ENCODE data around the gene XXYLT1. TPM values are rescaled to one million over a fixed set of nuclear protein-coding genes. Genes with fewer than 3 reads are reported as not detected.
A peak's percentile ranks its signal among the peaks of the same experiment; 100 is the strongest.

XXYLT1 gene
- total and polyA plus RNA-seq, 2 of the 4 experiments (the other 2 are of a cell fraction): 14.7 to 18.1 TPM

DNA sequence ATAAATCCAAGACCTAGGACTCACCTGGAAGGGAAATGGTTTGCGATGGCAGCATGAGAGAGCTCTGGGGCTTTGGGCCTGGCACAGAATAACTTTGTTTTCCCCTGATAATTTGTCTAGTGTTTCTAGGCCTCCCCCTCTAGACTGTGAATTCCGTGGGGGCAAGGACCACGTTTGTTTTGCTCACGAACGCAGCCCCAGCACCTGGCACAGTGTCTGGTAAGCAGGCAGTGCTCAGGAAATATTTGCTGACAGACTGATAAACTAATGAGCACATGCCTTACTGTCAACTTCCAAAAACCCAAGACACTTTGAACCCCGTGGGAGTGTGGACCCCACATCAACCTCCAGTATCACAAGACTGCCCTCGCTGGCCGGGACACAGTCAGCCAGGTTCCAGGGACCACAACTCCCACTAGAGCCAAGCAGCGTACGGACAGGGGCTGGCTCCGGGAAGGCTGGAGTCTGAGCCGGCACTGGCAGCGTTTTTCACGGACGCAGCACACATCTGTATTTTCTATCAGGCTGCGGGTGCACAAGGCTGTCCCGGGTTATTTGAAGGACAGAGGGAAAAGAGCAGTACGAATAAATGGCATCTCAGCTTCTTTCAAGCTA lies 146.5 kb downstream of the XXYLT1 start:
- Histone ChIP-seq H3K9me3 (ENCODE audit: control insufficient read depth, insufficient read depth, low read length) (no peaks in the 10 kb centered on the region), H4K5ac (ENCODE audit: low read depth, low read length) (no peak overlapping the region), H2AFZ (replicated peaks; ENCODE audit: low read length, poor library complexity) (peak overlapping the region; percentile 9), H3K4ac (ENCODE audit: low read depth, low read length) (0 out of 2 replicates have a peak overlapping the region, but pooled peaks have one; percentile 19), H4K8ac (ENCODE audit: low read depth in 2 of 2, low read length in 2 of 2) (no peak overlapping the region), H4K91ac (ENCODE audit: insufficient read depth, low read depth, low read length) (no peak overlapping the region), H3K4me1 (ENCODE audit: control insufficient read depth, insufficient read depth, low read length) (peaks cover 10% of the 10 kb centered on the region), H3K56ac (ENCODE audit: extremely low read depth, insufficient read depth, low read length) (no peak overlapping the region), H3K79me1 (ENCODE audit: low read depth in 1 of 2, low read length in 2 of 2) (peaks cover 9 to 34% of the 10 kb centered on the region in 2 experiments), H3K14ac (replicated peaks; ENCODE audit: low read depth, low read length) (no peak overlapping the region), H2BK15ac (ENCODE audit: low read depth, low read length) (no peak overlapping the region), H3K9ac (ENCODE audit: low read depth, low read length) (no peak overlapping the region), H3K4me2 (ENCODE audit: low read depth, low read length) (no peak overlapping the region), H3K9me1 (ENCODE audit: insufficient read depth, low read length) (peaks cover 17% of the 10 kb centered on the region), H2AK5ac (ENCODE audit: low read depth, low read length) (no peak overlapping the region; the same call in 1 of the 2 replicates), H2BK20ac (ENCODE audit: low read depth, low read length) (no peak overlapping the region), H2AK9ac (replicated peaks; ENCODE audit: low read depth, low read length, poor library complexity) (peak overlapping the region; percentile 9), H3K23ac (ENCODE audit: low read depth, low read length) (no peak overlapping the region), H3K27ac (ENCODE audit: insufficient read depth, low read length) (no peak overlapping the region), H3K36me3 (ENCODE audit: control insufficient read depth, insufficient read depth, low read length) (no peaks in the 10 kb centered on the region), H4K20me1 (ENCODE audit: insufficient read depth, low read length) (no peaks in the 10 kb centered on the region), H3K4me3 (ENCODE audit: insufficient read depth, low read depth, low read length) (no peak overlapping the region), H2BK5ac (ENCODE audit: low read depth, low read length, poor library complexity, severe bottlenecking) (no peak overlapping the region), H2BK120ac (ENCODE audit: low read depth, low read length) (no peak overlapping the region), H3K18ac (ENCODE audit: low read depth, low read length) (no peak overlapping the region), H3K27me3 (ENCODE audit: control insufficient read depth, insufficient read depth, low read length) (no peaks in the 10 kb centered on the region)
- intact Hi-C loops (cut with micrococcal nuclease) (no loop called here), dilution Hi-C loops (cut with HindIII; ENCODE audit: low sequenced_read_pairs, unreplicated experiment) (no loop called here), in situ Hi-C loops (cut with MboI; ENCODE audit: low sequenced_read_pairs) (no loop called here)
- no peak for DNase-seq
- no TSS peak for BruUV-seq (replicated peaks)
- no peak for TF ChIP-seq ELK1 (IDR thresholded peaks at IDR 0.05; ENCODE audit: borderline replicate concordance, low read depth, low read length)
- TF ChIP-seq CEBPB (IDR thresholded peaks at IDR 0.05; ENCODE audit: low read depth, low read length): no peak
- TF ChIP-seq POLR2A (IDR thresholded peaks at IDR 0.05; ENCODE audit: low read depth, low read length): no peak
- no peak for TF ChIP-seq MAZ (IDR thresholded peaks at IDR 0.05; ENCODE audit: borderline replicate concordance, low read depth, low read length)
- TF ChIP-seq MXI1 (IDR thresholded peaks at IDR 0.05; ENCODE audit: borderline replicate concordance, low read depth, low read length): no peak
- TF ChIP-seq NFE2L2 (IDR thresholded peaks at IDR 0.05; ENCODE audit: low read depth, low read length): no peak
- no peak for TF ChIP-seq CHD1 (IDR thresholded peaks at IDR 0.05; ENCODE audit: low read depth, low read length)
- no peak for TF ChIP-seq SMC3 (IDR thresholded peaks at IDR 0.05; ENCODE audit: low read depth, low read length)
- TF ChIP-seq RAD21 (IDR thresholded peaks at IDR 0.05; ENCODE audit: low read length): no peak
- TF ChIP-seq RCOR1 (IDR thresholded peaks at IDR 0.05; ENCODE audit: insufficient replicate concordance, low read length): no peak
- CTCF ChIA-PET: interaction anchor here (0.8 kb wide), 1 partner anchor 442 kb away, joined by 3 read pairs; no protein-coding TSS in a partner anchor
- ATAC-seq (ENCODE audit: low read depth): no peak
- WGBS, 2 experiments (ENCODE audit: extremely low coverage in 2 of 2, insufficient read length in 1 of 2): 87% methylated on average over 3 of the region's 18 CpGs; no CpG with 5 or more reads in 1 of the 2 experiments
- POLR2A ChIA-PET (ENCODE audit: unreplicated experiment): no interaction called here

Measured in IMR-90 (cell line).